ENCODE measurements around the gene CLEC6A.
"Not testable (repeated sequence)": the region's sequence is repeated elsewhere in the genome, so short reads cannot be mapped to it uniquely, and the experiment has no call there.

Gene CLEC6A

GRCh38 chr12:8455727-8456360 lies at the start of gene CLEC6A:
Gene CLEC6A, plus strand, starts transcription at chr12:8455962. Its CDS starts 150 bp downstream, at chr12:8456112.
- no peak for DNase-seq

GRCh38 chr12:8419576-8419975 lies 36.2 kb upstream of the CLEC6A start:
- DNase-seq = not testable (repeated sequence)

- no peak for DNase-seq
These were observed 35.3 kb upstream of the CLEC6A start for GRCh38 chr12:8420506-8420905.

GRCh38 chr12:8444536-8445278 lies 11.1 kb upstream of the CLEC6A start:
- DNase-seq = not testable (repeated sequence)

GRCh38 chr12:8445731-8446130 lies 10.0 kb upstream of the CLEC6A start:
- no peak for DNase-seq

- DNase-seq = no peak
These were observed 8.9 kb upstream of the CLEC6A start for GRCh38 chr12:8446642-8447547.

GRCh38 chr12:8449355-8449859 lies 6.4 kb upstream of the CLEC6A start:
- DNase-seq = no peak

GRCh38 chr12:8452036-8452435 lies 3.7 kb upstream of the CLEC6A start:
- DNase-seq = no peak

GRCh38 chr12:8453021-8453513 lies 2.7 kb upstream of the CLEC6A start:
- DNase-seq = no peak

GRCh38 chr12:8453796-8454195 lies 2.0 kb upstream of the CLEC6A start:
- DNase-seq = no peak

GRCh38 chr12:8455271-8455670 lies 491 bp upstream of the CLEC6A start:
- no peak for DNase-seq

GRCh38 chr12:8461426-8461825 lies 5.7 kb downstream of the CLEC6A start:
- no peak for DNase-seq

- DNase-seq = no peak
These were observed 9.7 kb downstream of the CLEC6A start for GRCh38 chr12:8465301-8465996.

GRCh38 chr12:8466241-8466640 lies 10.5 kb downstream of the CLEC6A start:
- no peak for DNase-seq

GRCh38 chr12:8471090-8471489 lies 15.3 kb downstream of the CLEC6A start:
- no peak for DNase-seq

GRCh38 chr12:8475508-8476203 lies 19.9 kb downstream of the CLEC6A start:
- no peak for DNase-seq

- DNase-seq = no peak
These were observed 26.9 kb downstream of the CLEC6A start for GRCh38 chr12:8482571-8483061.

- DNase-seq = no peak
These were observed 27.3 kb downstream of the CLEC6A start for GRCh38 chr12:8483079-8483478.

- DNase-seq = no peak
These were observed 36.1 kb downstream of the CLEC6A start for GRCh38 chr12:8491646-8492530.

- DNase-seq = no peak
These were observed 37.3 kb downstream of the CLEC6A start for GRCh38 chr12:8493084-8493483.
